ENCODE data around the gene PTPRD.

The PTPRD gene

DNA sequence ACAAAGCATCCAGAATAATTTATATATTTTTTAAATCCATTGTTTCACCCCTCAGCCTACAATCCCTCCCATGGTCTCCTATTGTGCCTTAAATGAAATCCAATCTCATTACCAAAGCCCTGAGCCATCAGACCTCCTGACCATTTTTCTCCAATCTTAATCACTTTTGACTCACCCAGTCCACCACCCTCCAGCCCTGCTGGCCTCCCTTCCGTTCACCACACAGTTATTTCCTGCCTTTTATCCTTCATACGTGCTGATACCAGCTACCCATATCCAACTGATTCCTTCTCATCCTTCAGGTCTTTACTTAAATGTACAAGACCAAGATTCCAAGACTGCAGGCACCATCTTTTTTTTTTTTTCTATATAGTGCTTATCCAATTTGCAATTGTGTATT lies 1786.5 kb downstream of the PTPRD start:
- TF ChIP-seq, protein P1, sequence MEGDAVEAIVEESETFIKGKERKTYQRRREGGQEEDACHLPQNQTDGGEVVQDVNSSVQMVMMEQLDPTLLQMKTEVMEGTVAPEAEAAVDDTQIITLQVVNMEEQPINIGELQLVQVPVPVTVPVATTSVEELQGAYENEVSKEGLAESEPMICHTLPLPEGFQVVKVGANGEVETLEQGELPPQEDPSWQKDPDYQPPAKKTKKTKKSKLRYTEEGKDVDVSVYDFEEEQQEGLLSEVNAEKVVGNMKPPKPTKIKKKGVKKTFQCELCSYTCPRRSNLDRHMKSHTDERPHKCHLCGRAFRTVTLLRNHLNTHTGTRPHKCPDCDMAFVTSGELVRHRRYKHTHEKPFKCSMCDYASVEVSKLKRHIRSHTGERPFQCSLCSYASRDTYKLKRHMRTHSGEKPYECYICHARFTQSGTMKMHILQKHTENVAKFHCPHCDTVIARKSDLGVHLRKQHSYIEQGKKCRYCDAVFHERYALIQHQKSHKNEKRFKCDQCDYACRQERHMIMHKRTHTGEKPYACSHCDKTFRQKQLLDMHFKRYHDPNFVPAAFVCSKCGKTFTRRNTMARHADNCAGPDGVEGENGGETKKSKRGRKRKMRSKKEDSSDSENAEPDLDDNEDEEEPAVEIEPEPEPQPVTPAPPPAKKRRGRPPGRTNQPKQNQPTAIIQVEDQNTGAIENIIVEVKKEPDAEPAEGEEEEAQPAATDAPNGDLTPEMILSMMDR (IDR thresholded peaks at IDR 0.05; ENCODE audit: low read depth, low read length, missing control alignments): no peak
- in situ Hi-C loops (cut with HindIII; ENCODE audit: low sequenced_read_pairs): loop anchor here (25.0 kb wide), 1 partner anchor 89 kb away; no protein-coding TSS in a partner anchor
- DNase-seq (ENCODE audit: low read depth): no peak
- no peak overlapping the region for H3K4me3 ChIP-seq (ENCODE audit: low read depth, low read length)

DNA sequence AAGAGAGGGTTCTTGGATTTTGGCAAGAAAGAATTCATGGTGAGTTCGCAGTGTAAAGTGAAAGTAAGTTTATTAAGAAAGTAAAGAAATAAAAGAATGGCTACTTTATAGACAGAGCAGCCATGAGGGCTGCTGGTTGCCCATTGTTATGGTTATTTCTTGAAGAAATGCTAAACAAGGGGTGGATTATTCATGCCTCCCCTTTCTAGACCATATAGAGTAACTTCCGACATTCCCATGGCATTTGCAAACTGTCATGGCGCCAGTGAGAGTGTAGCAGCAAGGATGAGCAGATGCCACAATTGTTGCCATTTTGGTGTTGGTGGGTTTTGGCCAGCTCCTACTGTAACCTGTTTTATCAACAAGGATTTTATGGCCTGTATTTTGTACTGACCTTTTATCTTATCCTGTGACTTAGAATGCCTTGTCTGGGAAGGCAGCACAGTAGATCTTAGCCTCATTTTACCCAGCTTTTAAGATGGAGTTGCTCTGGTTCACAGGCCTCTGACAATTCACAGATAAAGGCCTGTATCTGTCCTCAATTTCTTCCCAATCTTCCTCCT lies 1787.1 kb downstream of the PTPRD start:
- TF ChIP-seq, protein P1 (IDR thresholded peaks at IDR 0.05; ENCODE audit: low read depth, low read length, missing control alignments): no peak
- no peak overlapping the region for H3K4me3 ChIP-seq (ENCODE audit: low read depth, low read length)
- in situ Hi-C loops (cut with HindIII; ENCODE audit: low sequenced_read_pairs): loop anchor here (25.0 kb wide), 1 partner anchor 88 kb away; no protein-coding TSS in a partner anchor
- DNase-seq (ENCODE audit: low read depth): no peak

DNA sequence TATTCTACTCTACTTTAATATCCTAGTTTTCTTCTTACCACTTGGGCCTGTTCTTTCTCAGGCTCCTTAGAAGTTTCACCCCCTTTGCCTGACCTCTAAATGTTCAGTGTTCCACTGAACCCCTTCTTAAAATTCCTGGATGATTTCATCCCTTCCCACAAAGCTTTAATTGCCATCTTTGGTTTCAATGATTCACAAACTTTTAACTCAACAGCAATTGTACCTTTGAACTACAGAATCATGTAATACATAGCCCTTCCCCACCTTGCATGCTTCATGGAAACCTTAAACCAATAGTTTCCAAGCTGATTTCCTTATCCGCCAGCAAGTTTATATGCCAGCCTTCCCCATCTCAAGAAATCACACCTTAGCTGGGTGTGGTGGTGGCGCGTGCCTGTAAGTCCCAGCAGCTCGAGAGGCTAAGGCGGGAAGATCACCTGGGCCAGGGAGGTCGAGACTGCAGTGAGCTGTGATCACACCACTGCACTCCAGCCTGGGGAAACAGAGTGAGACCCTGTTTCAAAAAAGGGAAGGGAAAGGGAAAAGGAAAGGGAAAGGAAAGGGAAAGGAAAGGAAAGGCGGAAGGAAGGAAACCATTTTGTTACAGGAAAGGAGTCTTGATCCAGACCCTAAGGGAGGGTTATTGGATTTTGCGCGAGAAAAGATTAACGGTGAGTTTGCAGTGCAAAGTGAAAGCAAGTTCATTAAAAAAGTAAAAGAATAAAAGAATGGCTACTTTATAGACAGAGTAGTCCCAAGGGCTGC lies 1789.5 kb downstream of the PTPRD start:
- TF ChIP-seq, protein P1 (IDR thresholded peaks at IDR 0.05; ENCODE audit: low read depth, low read length, missing control alignments): no peak
- no peak overlapping the region for H3K4me3 ChIP-seq (ENCODE audit: low read depth, low read length)

DNA sequence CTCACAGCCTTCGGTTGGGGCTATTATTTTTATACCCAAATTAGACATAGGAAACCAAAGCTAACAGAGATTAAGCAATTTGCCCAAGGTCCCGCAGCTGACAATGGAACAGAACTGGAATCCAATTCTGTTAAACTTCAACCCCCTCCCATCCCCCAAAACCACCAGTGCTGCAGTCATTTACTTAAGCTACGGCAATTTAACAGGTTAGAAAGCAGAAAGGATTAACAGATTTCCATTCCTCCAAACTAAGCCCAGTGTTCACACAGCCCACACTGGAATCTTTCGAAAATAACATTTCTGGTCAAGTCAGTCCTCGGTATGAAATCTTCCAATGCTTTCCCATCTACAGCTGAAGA lies 1790.2 kb downstream of the PTPRD start:
- no peak for DNase-seq (ENCODE audit: low read depth)
- in situ Hi-C loops (cut with HindIII; ENCODE audit: low sequenced_read_pairs): no loop called here
- H3K4me3 ChIP-seq (ENCODE audit: low read depth, low read length): no peak overlapping the region
- TF ChIP-seq, protein P1 (IDR thresholded peaks at IDR 0.05; ENCODE audit: low read depth, low read length, missing control alignments): no peak

More for the DNA sequence above, 1789.5 kb downstream of the PTPRD start:
- DNase-seq (ENCODE audit: low read depth): no peak
- in situ Hi-C loops (cut with HindIII; ENCODE audit: low sequenced_read_pairs): no loop called here

DNA sequence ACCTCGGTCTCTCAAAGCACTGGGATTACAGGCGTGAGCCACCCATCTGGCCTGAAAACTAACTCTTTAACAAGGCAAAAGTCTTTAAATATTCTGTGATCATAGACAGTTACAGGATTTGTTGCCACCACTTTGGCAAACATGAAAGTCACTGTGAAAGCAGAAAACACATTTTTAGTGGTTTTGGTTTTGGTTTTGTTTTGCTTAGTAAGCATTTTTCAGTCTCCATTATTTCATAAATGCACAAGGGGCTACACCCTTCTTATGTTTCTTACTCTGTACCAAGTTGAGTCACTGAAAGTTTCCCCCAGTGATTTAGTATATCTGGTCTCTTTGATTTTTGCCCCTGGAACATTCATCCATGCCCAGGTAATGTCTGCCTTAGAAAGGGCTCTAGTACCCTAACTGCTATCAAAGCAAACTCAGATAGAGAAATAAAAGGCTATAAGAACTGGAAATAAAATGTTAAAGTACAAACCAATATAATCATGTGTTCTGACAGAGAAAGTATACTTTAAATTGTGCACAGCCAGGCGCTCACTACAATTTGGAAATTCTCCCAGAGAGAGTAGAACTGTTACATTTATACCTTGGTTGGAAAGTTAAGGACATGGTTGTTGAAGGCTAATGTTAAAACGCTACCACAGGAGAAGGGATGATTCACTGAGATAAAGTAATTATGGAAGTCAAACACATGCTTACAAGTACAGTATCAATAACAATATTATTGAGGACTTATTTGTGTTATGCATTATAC lies 1790.7 kb downstream of the PTPRD start:
- TF ChIP-seq, protein P1 (IDR thresholded peaks at IDR 0.05; ENCODE audit: low read depth, low read length, missing control alignments): no peak
- in situ Hi-C loops (cut with HindIII; ENCODE audit: low sequenced_read_pairs): no loop called here
- H3K4me3 ChIP-seq (ENCODE audit: low read depth, low read length): no peak overlapping the region
- DNase-seq (ENCODE audit: low read depth): peak; percentile 32

DNA sequence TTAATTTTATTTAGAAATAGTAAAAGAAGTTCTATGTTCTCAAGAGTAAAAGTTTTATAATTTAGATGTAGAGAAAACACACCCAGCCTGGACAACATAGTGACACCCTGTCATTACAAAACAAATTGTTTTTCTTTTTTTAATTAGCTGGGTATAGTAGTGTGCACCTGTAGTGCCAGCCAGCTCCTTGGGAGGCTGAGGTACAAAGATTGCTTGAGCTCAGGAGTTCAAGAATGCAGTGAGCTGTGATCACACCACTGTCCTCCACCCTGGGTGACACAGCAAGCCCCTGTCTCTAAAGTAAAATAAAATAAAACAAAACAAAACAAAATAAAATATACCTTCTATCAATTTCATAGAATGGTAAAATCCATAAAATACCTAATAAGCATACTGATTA lies 1795.5 kb downstream of the PTPRD start:
- in situ Hi-C loops (cut with HindIII; ENCODE audit: low sequenced_read_pairs): no loop called here
- TF ChIP-seq, protein P1 (IDR thresholded peaks at IDR 0.05; ENCODE audit: low read depth, low read length, missing control alignments): no peak
- no peak for DNase-seq (ENCODE audit: low read depth)
- no peak overlapping the region for H3K4me3 ChIP-seq (ENCODE audit: low read depth, low read length)
